Liver (tissue), 9 donors: ENCODE data around the gene ZNF669. TPM values are rescaled to one million over a fixed set of nuclear protein-coding genes. Genes with fewer than 3 reads are reported as not detected.

ENCODE experiments used
- DNase-seq: peaks from one replicate; pipeline ENCODE4 v3.0.0-alpha.2; 2017; ENCODE audit warnings: low spot score
- H3K27ac ChIP-seq, 2 donors: one replicate each; pipeline ENCODE4 v1.7.0; 2013; ENCODE audit warnings: inconsistent platforms in 2 of 2, low read length in 2 of 2, control low read depth in 1 of 2, low read depth in 1 of 2, mild to moderate bottlenecking in 1 of 2
- H3K27me3 ChIP-seq, 4 donors: one replicate each; pipeline versions ENCODE4 v1.6.1 to v1.7.0; 2013; ENCODE audit warnings: low read length in 3 of 4, inconsistent platforms in 1 of 4, mild to moderate bottlenecking in 1 of 4, moderate library complexity in 1 of 4; ENCODE audit not compliant: control insufficient read depth in 4 of 4, insufficient read depth in 4 of 4
- H3K36me3 ChIP-seq, 4 donors: one replicate each; pipeline versions ENCODE4 v1.6.1 to v1.7.0; 2013; ENCODE audit warnings: low read length in 3 of 4, mild to moderate bottlenecking in 3 of 4, low read depth in 1 of 4, moderate library complexity in 1 of 4; ENCODE audit not compliant: control insufficient read depth in 4 of 4, insufficient read depth in 3 of 4
- H3K4me1 ChIP-seq, 4 donors: one replicate each; pipeline versions ENCODE4 v1.6.1 to v1.7.0; 2013; ENCODE audit warnings: low read length in 3 of 4, mild to moderate bottlenecking in 3 of 4, moderate library complexity in 1 of 4; ENCODE audit not compliant: control insufficient read depth in 4 of 4, insufficient read depth in 4 of 4
- H3K4me3 ChIP-seq, 3 donors: one replicate each; pipeline versions ENCODE4 v1.6.1 to v1.7.0; 2013; ENCODE audit warnings: low read length in 3 of 3, control low read depth in 1 of 3, low read depth in 1 of 3, mild to moderate bottlenecking in 1 of 3
- H3K9ac ChIP-seq, 2 donors: one replicate each; pipeline ENCODE4 v1.7.0; 2013; ENCODE audit warnings: low read length in 2 of 2, mild to moderate bottlenecking in 2 of 2, moderate library complexity in 2 of 2, control low read depth in 1 of 2, low read depth in 1 of 2
- H3K9me3 ChIP-seq, 4 donors: one replicate each; pipeline versions ENCODE4 v1.6.1 to v1.7.0; 2013; ENCODE audit warnings: low read length in 3 of 4; ENCODE audit not compliant: control insufficient read depth in 4 of 4
- ATF3 ChIP-seq: IDR thresholded peaks from 2 replicates; pipeline ENCODE4 v1.6.1; 2016; ENCODE audit warnings: antibody characterized with exemption
- CTCF ChIP-seq: fragments of 150-350 bp; IDR thresholded peaks from 2 replicates; pipeline ENCODE4 v1.5.1; 2017; ENCODE audit warnings: improper control_type of control experiment, low read depth, low read length; ENCODE audit not compliant: missing input control
- EGR1 ChIP-seq, 2 donors: IDR thresholded peaks; 2 replicates each; pipeline ENCODE4 v1.6.1; 2016 to 2018; ENCODE audit warnings: antibody characterized with exemption in 2 of 2, low read depth in 2 of 2
- FOXA1 ChIP-seq: IDR thresholded peaks from 2 replicates; pipeline ENCODE4 v1.6.1; 2016; ENCODE audit warnings: antibody characterized with exemption
- FOXA2 ChIP-seq: IDR thresholded peaks from 2 replicates; pipeline ENCODE4 v1.6.1; 2016; ENCODE audit warnings: antibody characterized with exemption
- GABPA ChIP-seq, 2 donors: IDR thresholded peaks in 1 of 2; conservative IDR thresholded peaks in 1 of 2; 2 replicates each; pipeline ENCODE4 v1.6.1; 2016; ENCODE audit warnings: antibody characterized with exemption in 2 of 2, mild to moderate bottlenecking in 1 of 2, moderate library complexity in 1 of 2
- HNF4A ChIP-seq, 2 donors: conservative IDR thresholded peaks; 2 replicates each; pipeline ENCODE4 v1.6.1; 2016; ENCODE audit warnings: antibody characterized with exemption in 2 of 2, mild to moderate bottlenecking in 2 of 2
- HNF4G ChIP-seq: IDR thresholded peaks from 2 replicates; pipeline ENCODE4 v1.6.1; 2016; ENCODE audit warnings: antibody characterized with exemption
- JUND ChIP-seq, 2 donors: IDR thresholded peaks; 2 replicates each; pipeline ENCODE4 v1.6.1; 2016; ENCODE audit warnings: antibody characterized with exemption in 2 of 2
- NR2F2 ChIP-seq: IDR thresholded peaks from 2 replicates; pipeline ENCODE4 v1.6.1; 2016; ENCODE audit warnings: antibody characterized with exemption
- RAD21 ChIP-seq, 2 donors: IDR thresholded peaks; 2 replicates each; pipeline ENCODE4 v1.6.1; 2016; ENCODE audit warnings: antibody characterized with exemption in 2 of 2, mild to moderate bottlenecking in 2 of 2
- REST ChIP-seq: IDR thresholded peaks from 2 replicates; pipeline ENCODE4 v1.6.1; 2016; ENCODE audit warnings: antibody characterized with exemption, mild to moderate bottlenecking
- RXRA ChIP-seq, 2 donors: IDR thresholded peaks; 2 replicates each; pipeline ENCODE4 v1.6.1; 2017 to 2018; ENCODE audit warnings: antibody characterized with exemption in 2 of 2, mild to moderate bottlenecking in 1 of 2
- SP1 ChIP-seq: IDR thresholded peaks from 2 replicates; pipeline ENCODE4 v1.6.1; 2018; ENCODE audit warnings: antibody characterized with exemption, mild to moderate bottlenecking
- TAF1 ChIP-seq: conservative IDR thresholded peaks from 2 replicates; pipeline ENCODE4 v1.6.1; 2016; ENCODE audit warnings: antibody characterized with exemption, mild to moderate bottlenecking
- YY1 ChIP-seq: IDR thresholded peaks from 2 replicates; pipeline ENCODE4 v1.6.1; 2016; ENCODE audit warnings: antibody characterized with exemption, mild to moderate bottlenecking
- ZBTB33 ChIP-seq: IDR thresholded peaks from 2 replicates; pipeline ENCODE4 v1.6.1; 2016; ENCODE audit warnings: antibody characterized with exemption
- WGBS: extraction: QIAGEN DNeasy Blood & Tissue Kit; methylation state at CpG from one replicate; pipeline ENCODE4 v1.1.7; 2013; 5-methylcytosine and 5-hydroxymethylcytosine counted together
- polyA plus RNA-seq, 2 donors: library from polyadenylated mRNA; stranded (reverse) in 1 of 2; unstranded in 1 of 2; fragments of 200-250 nt in 1 of 2; fragments of >200 nt in 1 of 2; fragmentation: Nextera tagmentation in 1 of 2; extraction: Ambion mirVana in 1 of 2; gene quantifications; one replicate each; pipeline versions ENCODE4 v1.2.1 to v1.2.3, GENCODE V29; 2013 to 2015
- total RNA-seq, 2 donors: library from RNA; depleted of rRNA; stranded (reverse); fragments of >200 nt; gene quantifications; one replicate each; pipeline ENCODE4 v1.2.3, GENCODE V29; 2014
- TF ChIP-seq, protein P1 (sequence below): IDR thresholded peaks from 2 replicates; pipeline ENCODE4 v1.6.1; 2016; ENCODE audit warnings: antibody characterized with exemption
- donor health status: healthy.
- donor health status: healthy.
- donor health status: healthy.
- donor health status: healthy.
- donor health status: healthy.

The ZNF669 gene
- total and polyA plus RNA-seq, 4 donors = 1.2 to 4.2 (median 2.2) TPM

DNA sequence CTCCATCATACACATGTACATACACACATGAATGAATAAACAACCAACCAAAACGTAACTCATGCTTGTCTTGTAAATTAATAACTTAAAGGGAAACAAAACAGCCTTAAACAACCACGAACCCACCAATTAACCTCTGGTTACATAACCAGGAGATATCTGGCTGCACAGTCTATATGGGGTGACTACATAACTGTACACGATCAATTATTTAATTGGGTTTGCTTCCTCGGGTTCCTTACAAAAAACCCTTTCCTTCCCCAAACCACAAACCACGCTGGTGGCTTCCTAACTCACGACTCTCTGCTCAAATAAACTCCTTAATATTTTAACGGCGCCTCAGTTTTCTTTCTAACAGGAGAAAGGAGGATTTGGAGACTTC, 26.3 kb downstream of the ZNF669 start:
- Histone ChIP-seq H3K9ac (peak overlapping the region; percentile 57 to 81), H3K4me3 (peak overlapping the region; percentile 79 to 88 (median 83)), H3K4me1 (peaks cover 0 to 12% (median 5%) of the 10 kb centered on the region in 4 donors), H3K27me3 (no peaks in the 10 kb centered on the region), H3K9me3 (peaks cover 0 to 5% (median 0%) of the 10 kb centered on the region in 4 donors), H3K36me3 (peaks cover 0 to 2% (median 0%) of the 10 kb centered on the region in 4 donors), H3K27ac (peak overlapping the region in 1 of 2 donors; percentile 68)
- WGBS = under 1% methylated on average over 8 of the region's 8 CpGs
- DNase-seq = no peak
- no peak for TF ChIP-seq YY1

- Histone ChIP-seq H3K27ac (no peak overlapping the region), H3K4me1 (peaks cover 0 to 12% (median 5%) of the 10 kb centered on the region in 4 donors), H3K27me3 (no peaks in the 10 kb centered on the region), H3K36me3 (peaks cover 0 to 2% (median 0%) of the 10 kb centered on the region in 4 donors), H3K9ac (no peak overlapping the region), H3K9me3 (peaks cover 0 to 4% (median 0%) of the 10 kb centered on the region in 4 donors), H3K4me3 (no peak overlapping the region)
- WGBS = 85% methylated on average over 3 of the region's 3 CpGs
- DNase-seq = no peak
- TF ChIP-seq ATF3 (no peak), ZBTB33 (no peak), SP1 (no peak), TAF1 (no peak), JUND (IDR thresholded peaks at IDR 0.05) (no peak), FOXA1 (no peak), REST (no peak), CTCF (no peak), FOXA2 (no peak), RAD21 (IDR thresholded peaks at IDR 0.05) (no peak), RXRA (IDR thresholded peaks at IDR 0.05) (no peak), YY1 (no peak), HNF4A (conservative IDR thresholded peaks at IDR 0.05) (no peak), GABPA (IDR thresholded peaks at IDR 0.05 in 1 of 2, conservative IDR thresholded peaks at IDR 0.05 in 1 of 2) (no peak), HNF4G (no peak), EGR1 (IDR thresholded peaks at IDR 0.05; ENCODE audit: low read depth in 2 of 2) (no peak), NR2F2 (no peak)
- TF ChIP-seq, protein P1, sequence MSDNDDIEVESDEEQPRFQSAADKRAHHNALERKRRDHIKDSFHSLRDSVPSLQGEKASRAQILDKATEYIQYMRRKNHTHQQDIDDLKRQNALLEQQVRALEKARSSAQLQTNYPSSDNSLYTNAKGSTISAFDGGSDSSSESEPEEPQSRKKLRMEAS = no peak
Measured at GRCh38 chr1:247077213-247077612, 26.9 kb downstream of the ZNF669 start.
